GM21786 (cell line): Measurements from ENCODE around the gene CTDSP2.
"Not testable (repeated sequence)": the region's sequence is repeated elsewhere in the genome, so short reads cannot be mapped to it uniquely, and the experiment has no call there.

Source experiments
- ATAC-seq: cut with Tn5 transposase; IDR thresholded peaks from one replicate; pipeline ENCODE4 v1.9.1; 2021; ENCODE audit not compliant: unreplicated experiment

The CTDSP2 gene, protein sequence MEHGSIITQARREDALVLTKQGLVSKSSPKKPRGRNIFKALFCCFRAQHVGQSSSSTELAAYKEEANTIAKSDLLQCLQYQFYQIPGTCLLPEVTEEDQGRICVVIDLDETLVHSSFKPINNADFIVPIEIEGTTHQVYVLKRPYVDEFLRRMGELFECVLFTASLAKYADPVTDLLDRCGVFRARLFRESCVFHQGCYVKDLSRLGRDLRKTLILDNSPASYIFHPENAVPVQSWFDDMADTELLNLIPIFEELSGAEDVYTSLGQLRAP

DNA sequence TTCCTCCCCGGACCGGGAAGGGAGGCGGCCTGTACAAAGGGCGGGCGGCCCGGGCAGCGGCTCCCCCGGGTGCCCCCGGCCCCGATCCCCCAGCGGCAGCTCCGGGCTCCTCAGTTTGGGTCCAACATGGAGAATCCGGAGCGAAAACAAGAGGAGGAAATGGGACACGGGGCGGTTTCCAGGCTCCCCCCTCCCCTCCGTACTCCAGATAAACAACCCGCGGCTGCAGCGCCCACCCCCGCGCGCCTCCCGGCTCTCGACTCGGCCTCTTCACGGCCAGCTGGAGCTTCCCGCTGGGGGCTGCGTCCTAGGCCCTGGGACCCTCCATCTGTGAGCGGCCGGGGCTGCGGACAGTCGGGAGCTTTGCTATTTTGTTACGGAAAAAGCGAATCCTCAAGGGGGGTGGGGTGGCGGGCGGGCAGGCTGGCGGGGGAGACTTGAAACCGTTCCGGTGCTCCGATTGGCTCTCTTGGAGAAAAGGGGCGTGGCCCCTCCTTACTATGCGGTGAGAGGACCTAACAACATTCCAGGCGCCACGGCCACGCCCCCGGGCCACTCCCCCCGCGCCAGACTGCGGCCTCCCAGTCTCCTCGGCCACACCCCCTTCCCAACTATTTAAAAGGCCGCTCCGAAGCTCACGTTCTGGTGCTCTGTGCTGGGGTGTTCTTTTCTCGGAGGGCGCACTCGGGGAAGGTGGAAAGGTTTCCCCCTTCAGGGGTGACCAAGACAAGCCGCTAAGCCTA lies at the start of gene CTDSP2:
CTDSP2 (minus strand) TSS at position 153 of the 743 bp plus-strand sequence. CDS start 294 bp downstream, outside the sequence.
- peak; percentile 37 for ATAC-seq

DNA sequence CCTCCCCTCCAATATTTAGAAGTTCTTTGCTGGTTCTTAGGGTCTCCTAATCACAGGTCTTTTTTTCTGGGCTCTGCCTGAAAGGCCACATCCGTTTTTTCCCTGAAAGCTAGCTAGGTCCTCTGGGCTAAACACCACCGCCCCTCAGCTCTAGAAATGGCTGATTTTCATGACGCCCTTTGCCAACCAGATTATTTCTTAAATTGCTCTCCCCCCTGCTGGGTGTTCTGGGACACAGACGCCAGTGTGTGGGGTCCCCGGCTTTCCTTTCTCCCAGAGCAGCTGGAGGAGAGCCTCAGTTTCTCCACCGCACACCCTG lies 49.5 kb upstream of the CTDSP2 start:
- ATAC-seq: no peak

GRCh38 chr12:57895389-57896114 lies 49.0 kb upstream of the CTDSP2 start:
- no peak for ATAC-seq

DNA sequence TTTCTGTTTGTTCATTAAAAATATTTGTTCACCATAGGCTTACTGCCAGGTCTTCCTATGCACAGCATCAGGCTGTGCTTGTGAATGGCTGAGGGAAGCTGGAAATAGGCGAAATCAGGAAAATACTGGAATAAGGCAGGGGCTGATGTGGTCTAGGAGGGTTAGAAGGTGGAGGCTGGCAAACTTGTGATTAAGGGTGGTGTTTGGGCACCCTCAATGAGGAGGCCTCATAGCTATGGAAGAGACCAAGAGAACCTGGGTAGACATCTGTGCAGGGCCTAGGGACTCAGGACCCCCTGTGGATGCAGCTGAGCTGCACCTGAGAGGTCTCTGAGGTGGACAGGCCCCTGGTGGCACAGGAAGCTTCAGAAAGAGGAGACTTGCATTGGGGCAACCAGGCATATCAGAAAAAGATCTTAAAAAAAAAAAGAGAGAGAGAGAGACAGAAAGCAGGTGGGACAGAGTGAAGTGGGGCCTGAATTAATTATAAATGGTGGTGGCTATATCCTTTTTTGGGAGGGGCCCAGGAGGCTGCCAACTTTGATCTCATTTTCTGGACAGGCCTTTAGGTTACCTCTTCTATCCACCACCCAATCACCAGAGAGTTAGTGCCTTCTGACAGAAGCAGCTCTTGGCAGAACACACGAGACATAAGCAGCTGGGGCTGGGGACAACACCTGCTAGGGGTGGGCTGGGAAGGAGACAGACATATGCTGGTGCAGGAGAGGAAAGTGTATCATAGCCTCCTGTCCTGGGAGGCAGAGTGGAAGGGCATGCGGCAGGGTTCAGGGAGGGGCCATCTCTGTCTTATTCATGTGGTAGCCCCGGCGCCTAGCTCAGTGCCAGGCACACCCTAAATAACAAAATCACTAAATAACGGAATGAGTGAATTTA lies 48.1 kb upstream of the CTDSP2 start:
- ATAC-seq: no peak

GRCh38 chr12:57893431-57894353 lies 47.2 kb upstream of the CTDSP2 start:
- ATAC-seq: no peak

GRCh38 chr12:57892232-57892972 lies 45.9 kb upstream of the CTDSP2 start:
- ATAC-seq: no peak

GRCh38 chr12:57891542-57892228 lies 45.2 kb upstream of the CTDSP2 start:
- no peak for ATAC-seq

DNA sequence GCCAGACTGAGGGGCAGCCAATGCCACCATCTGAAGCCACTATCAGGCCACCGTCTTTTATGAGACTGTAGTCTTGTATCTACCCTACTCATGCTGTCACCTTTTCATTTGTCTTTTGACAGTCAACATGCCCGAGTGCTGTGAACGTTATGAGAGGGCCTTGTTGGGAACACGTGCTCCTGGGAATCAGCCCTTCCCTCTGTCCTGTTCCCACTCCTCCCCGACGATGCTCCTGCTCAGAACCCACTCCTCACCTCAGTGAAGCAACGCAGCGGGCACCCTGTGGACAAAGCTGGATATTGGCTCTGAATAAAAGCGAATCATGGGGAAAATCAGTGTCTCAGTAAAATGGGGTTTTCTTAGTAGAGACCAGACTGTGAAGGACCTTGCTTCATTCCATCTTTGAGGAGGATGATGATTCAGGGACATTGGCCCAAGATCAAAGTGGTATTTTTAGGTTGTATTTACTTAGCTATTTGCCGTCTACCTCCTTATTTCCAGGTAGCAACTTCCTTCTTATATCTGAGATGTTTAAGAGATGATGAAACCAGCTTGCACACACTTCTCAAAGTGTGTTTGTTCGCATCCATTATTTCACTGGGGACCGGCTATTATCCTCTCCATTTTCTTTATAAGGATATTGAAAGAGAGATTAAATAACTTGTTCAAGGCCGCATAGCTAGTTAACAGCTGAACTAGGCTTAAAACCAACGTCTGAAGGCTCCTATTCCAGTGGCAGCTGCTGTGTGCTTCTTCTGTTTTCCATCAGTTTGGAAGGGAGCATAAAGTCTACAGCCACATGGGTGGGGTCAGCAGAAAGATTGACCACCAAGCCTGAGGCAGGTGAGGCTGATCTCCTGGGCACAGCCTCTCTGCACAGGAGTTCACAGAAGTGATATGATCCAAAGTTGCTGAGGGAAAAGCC lies 43.9 kb upstream of the CTDSP2 start:
- no peak for ATAC-seq

DNA sequence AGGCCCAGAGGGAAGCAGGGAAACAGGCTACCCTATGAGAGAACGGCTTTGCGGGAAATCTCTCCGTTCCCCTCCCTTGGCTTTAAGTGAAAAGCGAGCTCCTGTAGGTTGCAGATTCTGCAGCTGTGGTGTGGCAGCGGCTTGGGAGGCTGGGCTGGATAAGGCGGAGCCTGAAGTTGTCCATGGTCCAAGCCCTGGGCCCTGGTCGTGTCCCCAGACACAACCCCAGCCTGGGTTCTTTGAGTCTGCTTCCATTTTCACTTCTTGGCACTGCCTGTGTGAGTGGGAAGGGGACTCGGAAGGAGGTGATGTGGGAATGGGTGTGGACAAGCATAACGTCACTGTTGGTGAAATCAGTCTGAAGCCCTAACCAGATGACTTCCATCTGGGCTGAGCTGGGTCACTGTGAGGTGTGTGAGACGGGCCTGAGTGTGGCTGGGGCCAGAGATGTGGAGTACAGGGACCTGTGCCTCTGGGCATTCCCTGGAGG lies 43.0 kb upstream of the CTDSP2 start:
- no peak for ATAC-seq

GRCh38 chr12:57888409-57889157 lies 42.1 kb upstream of the CTDSP2 start:
- ATAC-seq: no peak

DNA sequence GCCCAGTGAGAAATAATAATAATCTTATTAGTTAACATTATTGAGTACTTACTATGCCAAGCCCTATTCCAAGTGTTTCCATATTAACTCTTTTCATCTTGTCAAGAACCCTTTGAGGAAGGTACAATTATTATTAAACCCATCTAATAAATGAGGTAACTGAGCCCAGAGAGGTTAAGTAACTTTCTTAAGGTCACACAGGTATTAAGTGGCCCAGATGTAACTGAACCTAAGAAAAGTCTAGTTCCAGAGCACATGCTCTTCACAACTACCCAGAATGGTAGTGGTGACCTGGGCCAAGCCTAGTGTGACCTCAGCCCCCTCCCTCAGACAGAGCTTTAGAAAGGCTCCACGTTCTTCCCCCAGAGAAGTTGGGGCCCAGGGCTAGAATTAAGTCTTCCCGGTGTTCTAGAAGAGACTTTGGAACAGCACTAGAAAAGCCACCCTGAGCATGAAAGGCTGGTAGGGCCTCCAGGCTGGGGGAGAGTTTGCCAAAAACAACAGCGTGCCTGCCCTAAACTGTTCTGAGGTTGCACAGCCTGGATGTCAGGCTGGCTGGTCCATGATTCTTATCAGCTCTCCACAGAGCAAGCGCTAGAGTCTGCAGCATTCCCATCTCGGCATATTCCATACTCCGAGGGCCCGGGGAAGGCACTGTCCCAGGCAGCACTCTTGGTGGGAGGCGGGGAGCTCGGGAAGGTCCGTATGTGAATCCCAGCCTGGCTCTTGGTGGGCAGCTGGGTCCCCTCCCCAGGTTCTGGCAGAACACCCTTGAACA lies 41.3 kb upstream of the CTDSP2 start:
- ATAC-seq: no peak

- ATAC-seq: not testable (repeated sequence)
These were observed 40.4 kb upstream of the CTDSP2 start for GRCh38 chr12:57886964-57887363.

GRCh38 chr12:57886542-57886941 lies 40.0 kb upstream of the CTDSP2 start:
- ATAC-seq: no peak

GRCh38 chr12:57885207-57885606 lies 38.7 kb upstream of the CTDSP2 start:
- no peak for ATAC-seq

DNA sequence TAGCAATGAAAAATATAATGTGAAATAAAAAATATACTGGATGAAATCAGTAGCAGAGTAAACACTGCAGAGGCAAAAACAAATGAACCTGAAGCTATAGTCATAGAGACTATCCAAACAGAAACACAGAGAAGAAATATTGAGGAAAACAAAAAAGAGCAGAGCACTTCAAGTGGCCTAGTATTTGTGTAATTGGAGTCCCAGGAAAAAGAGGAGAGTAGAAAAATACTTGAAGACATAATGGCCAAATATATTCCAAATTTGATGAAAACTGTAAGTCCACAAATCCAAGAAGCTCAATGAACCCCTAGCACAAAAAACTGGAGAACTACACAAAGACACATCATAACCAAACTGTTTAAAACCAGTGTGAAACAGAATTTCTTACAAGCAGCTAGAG lies 37.2 kb upstream of the CTDSP2 start:
- no peak for ATAC-seq

DNA sequence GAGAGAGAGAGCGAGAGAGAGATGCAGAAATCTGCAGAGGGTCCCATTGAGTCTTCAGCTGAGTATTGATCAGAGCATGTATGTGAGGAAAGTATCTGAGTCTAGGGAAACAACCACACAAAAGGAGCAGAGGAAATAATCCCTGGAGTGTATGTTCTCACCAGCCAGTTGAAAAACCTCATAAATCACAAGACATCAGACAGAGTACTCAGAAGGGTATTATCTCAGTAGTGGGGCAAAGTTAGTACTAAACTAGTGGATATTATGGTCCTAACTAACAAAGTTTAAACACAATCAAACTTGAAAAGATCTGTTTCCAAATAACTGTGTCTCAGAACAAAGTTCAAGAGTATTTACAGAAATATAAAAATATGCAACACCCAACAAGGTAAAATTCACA lies 36.5 kb upstream of the CTDSP2 start:
- no peak for ATAC-seq
